ENCODE data around the gene ATG16L1.

Gene ATG16L1

GRCh38 chr2:233319256-233319655, 67.8 kb downstream of the ATG16L1 start:
- Histone ChIP-seq H4K20me1 (no peaks in the 10 kb centered on the region), H3K27me3 (no peaks in the 10 kb centered on the region), H3K36me3 (no peaks in the 10 kb centered on the region), H3K4me1 (peaks cover 48% of the 10 kb centered on the region), H3K4me2 (no peak overlapping the region), H3K4me3 (no peak overlapping the region), H3K27ac (no peak overlapping the region), H3K9me3 (no peaks in the 10 kb centered on the region), H3K9ac (no peak overlapping the region)
- TF ChIP-seq Cebpa-rat (IDR thresholded peaks at IDR 0.05) = no peak

GRCh38 chr2:233320470-233320869, 69.0 kb downstream of the ATG16L1 start:
- peak overlapping the region; percentile 32; the same call in 1 of the 2 replicates for H3K27ac ChIP-seq
- no peak overlapping the region for H3K4me3 ChIP-seq
- H3K4me1 ChIP-seq = peaks cover 57% of the 10 kb centered on the region
- H3K36me3 ChIP-seq = no peaks in the 10 kb centered on the region
- H4K20me1 ChIP-seq = no peaks in the 10 kb centered on the region
- no peak for TF ChIP-seq Cebpa-rat (IDR thresholded peaks at IDR 0.05)
- H3K4me2 ChIP-seq = peak overlapping the region; percentile 78
- H3K9me3 ChIP-seq = no peaks in the 10 kb centered on the region
- no peaks in the 10 kb centered on the region for H3K27me3 ChIP-seq
- H3K9ac ChIP-seq = peak overlapping the region; percentile 11; the same call in 1 of the 2 replicates

GRCh38 chr2:233321166-233321565, 69.7 kb downstream of the ATG16L1 start:
- Histone ChIP-seq H3K4me2 (peak overlapping the region; percentile 78), H3K4me1 (peaks cover 64% of the 10 kb centered on the region)
- TF ChIP-seq Cebpa-rat (IDR thresholded peaks at IDR 0.05) = no peak

GRCh38 chr2:233323851-233324250, 72.4 kb downstream of the ATG16L1 start:
- H3K4me3 ChIP-seq = no peak overlapping the region

More at GRCh38 chr2:233321166-233321565, 69.7 kb downstream of the ATG16L1 start:
- Histone ChIP-seq H3K27ac (peak overlapping the region; percentile 32), H4K20me1 (no peaks in the 10 kb centered on the region), H3K36me3 (no peaks in the 10 kb centered on the region), H3K9me3 (no peaks in the 10 kb centered on the region), H3K9ac (peak overlapping the region; percentile 11; the same call in 1 of the 2 replicates), H3K4me3 (no peak overlapping the region), H3K27me3 (no peaks in the 10 kb centered on the region)

GRCh38 chr2:233325256-233325655, 73.8 kb downstream of the ATG16L1 start:
- Histone ChIP-seq H3K27me3 (no peaks in the 10 kb centered on the region), H3K36me3 (no peaks in the 10 kb centered on the region), H3K4me1 (peaks cover 90% of the 10 kb centered on the region), H3K4me2 (peak overlapping the region; percentile 61), H3K4me3 (no peak overlapping the region), H4K20me1 (no peaks in the 10 kb centered on the region), H3K9ac (no peak overlapping the region), H3K27ac (no peak overlapping the region), H3K9me3 (peaks cover 7% of the 10 kb centered on the region; the same call in 1 of the 2 replicates)
- no peak for TF ChIP-seq Cebpa-rat (IDR thresholded peaks at IDR 0.05)

More at GRCh38 chr2:233323851-233324250, 72.4 kb downstream of the ATG16L1 start:
- H3K9ac ChIP-seq = no peak overlapping the region
- H3K36me3 ChIP-seq = no peaks in the 10 kb centered on the region
- H3K4me2 ChIP-seq = no peak overlapping the region
- H4K20me1 ChIP-seq = no peaks in the 10 kb centered on the region
- peaks cover 81% of the 10 kb centered on the region for H3K4me1 ChIP-seq
- H3K27ac ChIP-seq = no peak overlapping the region
- no peak for TF ChIP-seq Cebpa-rat (IDR thresholded peaks at IDR 0.05)
- no peaks in the 10 kb centered on the region for H3K27me3 ChIP-seq
- H3K9me3 ChIP-seq = peaks cover 7% of the 10 kb centered on the region; the same call in 1 of the 2 replicates

GRCh38 chr2:233325814-233326213, 74.3 kb downstream of the ATG16L1 start:
- Histone ChIP-seq H3K4me1 (peaks cover 90% of the 10 kb centered on the region), H3K4me2 (peak overlapping the region; percentile 61), H3K9ac (no peak overlapping the region; the same call in 1 of the 2 replicates)

GRCh38 chr2:233326500-233326899, 75.0 kb downstream of the ATG16L1 start:
- peaks cover 7% of the 10 kb centered on the region; the same call in 1 of the 2 replicates for H3K9me3 ChIP-seq
- H3K4me3 ChIP-seq = no peak overlapping the region
- no peaks in the 10 kb centered on the region for H3K27me3 ChIP-seq
- H3K4me1 ChIP-seq = peaks cover 90% of the 10 kb centered on the region
- H3K27ac ChIP-seq = no peak overlapping the region
- H4K20me1 ChIP-seq = no peaks in the 10 kb centered on the region
- TF ChIP-seq Cebpa-rat (IDR thresholded peaks at IDR 0.05) = no peak
- peak overlapping the region; percentile 61; the same call in 1 of the 2 replicates for H3K4me2 ChIP-seq
- no peak overlapping the region for H3K9ac ChIP-seq
- H3K36me3 ChIP-seq = no peaks in the 10 kb centered on the region

More at GRCh38 chr2:233325814-233326213, 74.3 kb downstream of the ATG16L1 start:
- H3K36me3 ChIP-seq = no peaks in the 10 kb centered on the region
- H3K27me3 ChIP-seq = no peaks in the 10 kb centered on the region
- no peak overlapping the region for H3K4me3 ChIP-seq
- no peaks in the 10 kb centered on the region for H4K20me1 ChIP-seq
- no peak for TF ChIP-seq Cebpa-rat (IDR thresholded peaks at IDR 0.05)
- H3K9me3 ChIP-seq = peaks cover 7% of the 10 kb centered on the region; the same call in 1 of the 2 replicates
- peak overlapping the region; percentile 37 for H3K27ac ChIP-seq

GRCh38 chr2:233328922-233329321, 77.4 kb downstream of the ATG16L1 start:
- Histone ChIP-seq H3K36me3 (no peaks in the 10 kb centered on the region), H3K27me3 (no peaks in the 10 kb centered on the region), H3K27ac (peak overlapping the region; percentile 88), H4K20me1 (no peaks in the 10 kb centered on the region), H3K4me2 (peak overlapping the region; percentile 93), H3K4me1 (peaks cover 90% of the 10 kb centered on the region), H3K9me3 (peaks cover 7% of the 10 kb centered on the region; the same call in 1 of the 2 replicates), H3K4me3 (no peak overlapping the region), H3K9ac (no peak overlapping the region)
- no peak for TF ChIP-seq Cebpa-rat (IDR thresholded peaks at IDR 0.05)

- peaks cover 7% of the 10 kb centered on the region; the same call in 1 of the 2 replicates for H3K9me3 ChIP-seq
- TF ChIP-seq Cebpa-rat (IDR thresholded peaks at IDR 0.05) = no peak
- peaks cover 90% of the 10 kb centered on the region for H3K4me1 ChIP-seq
- peak overlapping the region; percentile 88 for H3K27ac ChIP-seq
- H3K36me3 ChIP-seq = no peaks in the 10 kb centered on the region
- peak overlapping the region; percentile 93 for H3K4me2 ChIP-seq
- no peak overlapping the region for H3K4me3 ChIP-seq
- no peaks in the 10 kb centered on the region for H4K20me1 ChIP-seq
- no peak overlapping the region for H3K9ac ChIP-seq
- no peaks in the 10 kb centered on the region for H3K27me3 ChIP-seq
Measured at GRCh38 chr2:233329489-233330135, 78.1 kb downstream of the ATG16L1 start.

GRCh38 chr2:233331536-233331935, 80.1 kb downstream of the ATG16L1 start:
- H3K9ac ChIP-seq = peak overlapping the region; percentile 74
- peak overlapping the region; percentile 41; the same call in 1 of the 2 replicates for H3K4me3 ChIP-seq
- peaks cover 7% of the 10 kb centered on the region; the same call in 1 of the 2 replicates for H3K9me3 ChIP-seq
- H4K20me1 ChIP-seq = no peaks in the 10 kb centered on the region
- peak overlapping the region; percentile 88 for H3K27ac ChIP-seq
- H3K4me1 ChIP-seq = peaks cover 90% of the 10 kb centered on the region
- TF ChIP-seq Cebpa-rat (IDR thresholded peaks at IDR 0.05) = peak; percentile 75; the same call in 1 of the 2 replicates
- H3K36me3 ChIP-seq = no peaks in the 10 kb centered on the region
- H3K27me3 ChIP-seq = no peaks in the 10 kb centered on the region
- H3K4me2 ChIP-seq = peak overlapping the region; percentile 93
